Fibroblast of skin of right biceps (primary cell): ENCODE data around the gene PADI1.

Source experiments
- DNase-seq: peaks from one replicate; pipeline ENCODE4 v3.0.0-alpha.2; 2013

The PADI1 gene

DNA sequence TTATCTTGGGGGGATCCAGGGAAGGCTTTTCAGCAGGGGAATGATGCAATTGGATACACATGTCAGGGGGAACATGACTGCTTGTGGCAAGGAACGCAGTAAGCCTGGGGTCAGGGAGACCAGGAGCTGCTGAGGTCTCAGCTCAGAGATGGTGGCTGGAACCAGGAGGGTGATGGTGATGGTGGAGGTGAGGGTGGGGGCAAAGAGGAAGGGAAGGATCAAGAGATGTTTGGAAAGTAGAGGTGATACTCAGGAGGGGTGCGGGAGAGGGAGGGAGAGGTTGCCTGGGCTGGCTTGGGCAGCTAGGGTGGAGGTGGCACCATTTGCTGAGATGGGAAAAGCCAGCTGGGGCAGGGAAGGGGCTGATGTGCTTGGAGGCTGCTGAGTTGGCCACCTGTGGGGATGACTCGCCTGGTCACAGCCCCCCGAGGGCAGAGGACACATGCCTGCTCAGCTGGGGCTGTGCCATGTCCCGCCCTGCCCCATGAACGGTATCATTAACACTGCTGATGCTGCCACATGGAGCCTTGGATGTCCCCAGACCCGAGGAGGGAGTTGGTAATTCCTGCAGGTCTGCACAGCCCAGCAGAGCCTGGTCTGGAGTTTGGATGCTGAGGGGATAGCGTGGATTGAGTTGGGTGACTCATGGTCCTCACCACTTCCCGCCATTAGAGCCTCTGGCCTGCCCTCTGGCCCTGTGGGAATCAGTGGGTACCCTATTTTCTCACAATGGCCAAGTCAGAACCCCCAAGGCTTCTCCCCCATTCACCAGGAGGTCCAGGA lies 6.3 kb upstream of the PADI1 start:
- DNase-seq: no peak

DNA sequence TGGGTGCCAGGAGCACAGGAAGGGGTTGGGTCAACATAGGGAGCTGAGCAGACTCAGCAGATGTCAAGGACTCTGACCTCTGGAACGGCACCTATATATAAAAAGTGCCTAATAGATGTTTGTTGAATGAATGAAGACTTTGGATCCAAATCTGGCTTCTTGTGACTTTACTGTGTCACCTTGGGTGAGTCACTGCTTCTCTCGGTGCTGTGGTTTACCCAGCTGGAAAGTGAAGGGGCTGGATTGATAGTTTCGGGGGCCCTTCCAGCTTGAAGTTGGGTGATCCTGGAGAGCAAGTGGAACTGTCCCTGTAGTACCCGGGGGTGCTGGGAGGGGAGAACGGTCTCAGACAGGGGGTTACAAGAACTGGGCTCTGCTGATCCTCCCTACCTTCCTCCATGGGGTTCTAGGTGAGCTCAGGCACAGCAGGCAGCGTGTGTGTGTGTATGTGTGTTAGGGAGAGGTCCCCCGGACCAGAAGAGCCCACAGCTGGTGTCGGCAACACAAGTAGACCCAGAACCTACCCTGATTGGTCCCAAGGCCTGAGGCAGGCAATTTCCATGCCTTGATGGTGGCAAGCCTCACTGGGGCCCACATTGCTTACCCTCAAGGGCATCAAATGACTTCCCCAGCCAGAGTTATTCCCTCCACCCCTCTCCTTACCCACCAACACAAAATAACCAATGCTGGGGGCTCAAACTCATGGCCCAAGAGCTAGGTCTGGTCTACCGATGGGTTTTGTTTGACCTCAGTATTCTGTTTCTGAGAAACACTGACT lies 5.5 kb upstream of the PADI1 start:
- DNase-seq: no peak

DNA sequence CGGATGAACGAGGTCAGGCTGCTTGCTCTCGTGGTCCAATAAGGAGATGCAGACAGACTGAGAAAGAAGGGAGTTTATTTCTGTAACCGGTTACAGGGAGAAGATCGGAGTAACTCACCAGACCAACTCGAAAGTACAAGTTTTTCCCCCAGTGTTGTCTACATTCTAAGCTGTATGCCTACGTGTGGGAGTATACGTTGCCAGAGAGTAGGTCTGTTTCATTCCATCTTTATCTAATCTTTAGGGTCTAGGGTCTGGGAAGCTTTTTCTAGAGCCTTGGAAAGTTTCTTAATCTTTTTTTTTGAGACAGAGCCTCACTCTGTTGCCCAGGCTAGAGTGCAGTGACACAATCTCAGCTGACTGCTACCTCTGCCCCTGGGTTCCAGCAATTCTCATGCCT lies 4.7 kb upstream of the PADI1 start:
- no peak for DNase-seq

DNA sequence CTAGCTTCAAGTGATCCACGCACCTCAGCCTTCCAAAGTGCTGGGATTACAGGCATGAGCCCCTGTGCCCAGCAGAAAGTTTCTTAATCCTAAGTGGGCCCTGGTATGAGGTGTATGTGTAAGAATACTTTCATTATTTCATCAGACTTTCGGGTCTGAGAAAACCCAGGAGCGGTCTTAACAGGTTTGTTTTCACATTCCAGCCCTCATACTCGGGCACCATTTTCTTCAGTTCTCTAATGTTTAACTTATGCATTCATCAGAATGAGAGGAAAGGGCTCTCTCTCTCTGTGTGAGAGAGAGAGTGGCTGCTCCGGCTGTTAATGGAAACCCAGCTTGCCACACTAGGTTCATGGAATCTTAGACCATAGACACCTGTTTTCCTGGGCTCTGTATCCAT lies 4.2 kb upstream of the PADI1 start:
- no peak for DNase-seq

DNA sequence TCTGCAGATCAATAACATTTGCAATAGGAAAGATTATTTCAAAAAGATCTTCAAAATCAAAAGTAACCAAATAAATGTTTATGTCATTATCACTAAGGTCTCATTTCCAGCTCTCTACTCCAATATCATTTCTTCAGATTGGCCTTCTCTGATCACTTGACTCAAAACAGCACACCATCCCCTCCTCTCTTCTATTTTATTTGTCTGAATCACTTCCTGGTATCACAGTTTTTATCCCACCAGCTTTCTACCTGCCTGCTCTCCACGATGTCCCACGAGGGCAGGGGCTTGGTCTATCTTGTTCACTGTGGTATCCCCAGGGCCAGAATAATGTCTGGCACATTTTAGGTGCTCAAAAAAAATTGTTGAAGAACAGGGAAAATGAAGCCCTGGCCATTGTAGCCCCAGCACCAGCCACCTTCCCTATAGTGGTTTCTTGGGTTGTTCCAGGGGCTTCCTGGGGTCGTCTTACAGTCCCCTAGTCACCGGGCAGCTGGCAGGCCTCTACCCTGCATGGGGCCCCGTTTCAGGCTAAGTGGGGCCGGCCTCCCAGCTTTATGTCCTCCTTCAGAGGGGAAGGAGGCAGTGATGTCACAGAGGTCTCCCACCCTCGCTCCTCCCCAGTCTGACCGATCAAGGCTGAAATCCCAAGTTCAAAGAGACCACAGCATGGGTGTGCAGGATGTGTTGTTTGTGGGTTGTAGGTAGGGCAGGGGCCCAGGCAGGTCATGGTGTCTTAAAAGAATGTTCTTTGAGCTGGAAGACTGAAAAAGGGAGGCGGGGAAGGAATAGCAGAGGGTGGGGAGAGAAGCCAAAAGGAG lies 3.5 kb upstream of the PADI1 start:
- no peak for DNase-seq

DNA sequence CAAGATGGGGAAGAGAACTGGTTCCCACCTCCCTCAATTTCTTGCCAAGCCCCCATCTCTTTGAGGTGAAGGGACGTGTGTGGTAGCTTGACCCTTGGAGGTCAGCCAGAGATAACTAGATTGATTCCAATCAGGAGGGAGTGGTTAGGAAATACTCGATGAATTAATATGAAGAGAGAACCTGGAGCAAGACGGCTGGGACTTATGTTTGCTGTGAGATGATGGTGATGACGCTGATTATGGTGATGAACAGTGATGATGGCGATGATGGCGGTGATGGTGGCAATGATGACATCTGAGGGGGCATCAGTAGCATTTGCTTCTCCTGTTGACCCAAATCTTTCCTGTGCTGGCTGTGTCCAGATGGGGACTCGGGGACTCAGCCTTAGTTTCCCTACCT lies 724 bp downstream of the PADI1 start:
- DNase-seq: no peak

DNA sequence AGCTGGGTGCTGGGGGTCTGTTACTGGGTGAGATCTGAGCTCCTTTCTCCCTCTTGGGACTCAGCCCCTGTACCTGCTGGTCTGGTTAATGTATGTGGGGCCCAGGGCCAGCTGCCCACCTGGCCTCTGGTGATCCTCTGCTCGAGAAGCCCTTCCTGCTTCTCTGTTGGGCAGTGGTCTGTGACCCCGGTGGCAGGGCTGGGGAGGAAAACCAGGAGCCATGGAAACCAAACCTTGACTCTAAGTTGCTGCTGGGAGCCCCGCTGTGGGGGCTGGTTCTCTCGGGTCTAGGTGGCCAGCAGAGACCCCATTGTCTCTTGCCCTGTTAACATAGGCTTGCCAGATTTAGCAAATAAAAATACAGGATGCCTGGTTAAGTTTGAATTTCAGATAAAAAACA lies 1.3 kb downstream of the PADI1 start:
- DNase-seq: no peak

DNA sequence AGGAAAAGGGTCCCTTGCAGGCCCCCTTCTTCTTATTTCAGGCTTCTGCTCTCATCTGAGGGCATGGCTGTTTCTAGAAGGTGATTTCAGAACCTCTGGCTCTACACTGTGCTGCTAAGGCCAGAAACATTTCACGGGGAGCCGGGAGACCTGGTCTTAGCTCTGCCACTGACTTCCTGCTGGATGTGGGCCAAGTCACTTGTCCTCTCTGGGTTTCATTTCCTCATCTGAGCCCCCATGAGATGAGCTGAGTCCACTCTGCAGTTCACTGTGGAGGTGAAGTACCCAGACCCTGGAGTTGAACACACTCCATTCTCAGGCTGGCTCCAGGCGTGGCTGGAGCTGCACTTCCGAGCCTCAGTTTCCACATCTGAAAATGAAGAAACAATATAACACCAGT lies 2.1 kb downstream of the PADI1 start:
- no peak for DNase-seq

DNA sequence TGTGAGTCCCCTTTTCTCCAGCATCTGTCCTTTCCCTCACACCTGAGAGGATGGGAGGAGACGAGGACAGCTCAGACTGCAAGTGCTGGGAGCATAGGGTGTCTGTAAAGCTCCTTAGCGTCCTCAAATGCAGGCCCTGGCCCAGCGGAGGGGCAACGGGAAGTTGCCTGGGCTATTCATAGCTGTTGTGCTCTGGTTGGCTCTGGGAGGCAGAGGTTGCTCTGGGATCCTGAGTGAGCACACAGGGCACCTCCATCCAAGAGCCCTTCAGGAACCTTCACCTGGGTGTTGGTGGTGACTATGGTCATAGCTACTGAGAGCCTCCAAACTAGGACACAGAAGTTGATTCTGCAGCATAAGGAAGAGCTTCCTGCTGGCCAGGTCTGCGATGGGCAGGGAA lies 2.6 kb downstream of the PADI1 start:
- DNase-seq: no peak

DNA sequence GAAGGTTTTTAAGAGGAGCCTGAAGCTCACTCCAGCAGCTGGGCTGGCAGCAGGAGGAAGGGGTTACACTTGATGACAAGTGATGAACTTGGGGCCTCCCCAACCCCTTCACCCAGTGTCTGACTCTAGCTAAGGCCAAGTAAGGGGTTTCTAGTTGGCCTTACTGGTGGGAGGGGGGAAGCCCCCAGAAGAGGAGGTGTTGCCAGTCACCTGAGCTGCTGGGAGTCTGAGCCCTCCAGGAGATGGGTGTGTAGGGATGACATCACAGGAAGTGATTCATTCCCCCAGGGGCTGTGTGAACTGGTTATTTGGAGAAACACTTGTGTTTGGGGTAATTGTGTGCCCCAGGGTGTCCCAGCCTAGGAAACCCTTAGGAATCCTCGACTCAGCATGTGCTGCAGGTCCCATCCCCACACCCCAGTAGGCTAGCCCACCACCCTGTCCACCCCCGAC lies 3.1 kb downstream of the PADI1 start:
- peak; percentile 84 for DNase-seq

DNA sequence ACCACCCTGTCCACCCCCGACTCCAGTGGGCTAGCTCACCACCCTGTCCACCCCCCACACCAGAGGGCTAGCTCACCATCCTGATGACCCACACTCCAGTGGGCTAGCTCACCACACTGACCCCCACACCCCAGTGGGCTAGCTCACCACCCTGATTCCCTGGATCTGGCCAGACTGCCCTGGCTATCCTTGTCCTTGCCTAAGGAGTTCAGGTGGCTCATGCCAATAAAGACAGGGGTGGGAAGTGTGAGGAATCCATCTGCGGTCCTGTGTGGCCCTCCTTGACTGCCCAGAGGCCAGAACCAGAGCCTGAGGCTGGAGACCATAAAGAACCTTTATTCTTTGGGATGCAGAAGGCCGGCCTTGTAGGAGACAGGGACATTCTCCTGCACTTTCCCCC lies 3.6 kb downstream of the PADI1 start:
- DNase-seq: no peak

DNA sequence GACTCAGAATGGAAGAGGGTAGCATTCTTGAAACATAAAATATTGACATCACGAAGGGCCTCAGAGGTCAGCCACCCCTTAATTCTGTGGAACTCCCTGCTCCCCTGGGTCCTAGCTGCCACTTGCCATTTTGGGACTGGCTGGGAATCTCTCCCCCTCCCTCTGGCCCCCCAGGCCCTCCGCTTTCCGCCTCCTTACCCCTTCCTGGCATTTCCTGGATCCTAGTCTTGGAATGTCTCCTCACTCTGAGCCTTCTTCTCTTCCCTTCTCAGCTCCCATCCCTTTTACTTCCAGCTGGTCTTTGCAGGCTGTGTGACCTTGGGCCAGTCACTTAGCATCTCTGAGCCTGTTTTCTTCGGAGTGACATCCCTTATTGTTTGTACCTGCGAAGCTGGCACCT lies 4.5 kb downstream of the PADI1 start:
- DNase-seq: no peak

DNA sequence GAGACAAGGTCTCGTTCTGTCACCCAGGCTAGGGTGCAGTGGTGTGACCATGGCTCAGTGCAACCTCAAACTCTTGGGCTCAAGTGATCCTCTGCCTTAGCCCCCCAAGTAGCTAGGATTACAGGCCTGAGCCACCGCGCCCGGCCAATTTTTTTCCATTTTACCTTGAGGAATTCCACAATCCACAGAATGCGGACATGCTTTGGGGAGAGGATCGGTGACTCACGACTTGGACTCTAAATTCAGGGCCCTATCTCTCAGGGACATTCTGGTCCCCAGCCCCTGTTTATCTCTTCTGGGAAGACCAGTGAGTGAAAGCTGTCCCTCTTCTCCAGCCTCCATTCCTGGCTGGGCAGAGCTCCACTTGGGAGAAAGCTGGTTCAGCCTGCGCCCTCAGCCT lies 5.2 kb downstream of the PADI1 start:
- DNase-seq: no peak

DNA sequence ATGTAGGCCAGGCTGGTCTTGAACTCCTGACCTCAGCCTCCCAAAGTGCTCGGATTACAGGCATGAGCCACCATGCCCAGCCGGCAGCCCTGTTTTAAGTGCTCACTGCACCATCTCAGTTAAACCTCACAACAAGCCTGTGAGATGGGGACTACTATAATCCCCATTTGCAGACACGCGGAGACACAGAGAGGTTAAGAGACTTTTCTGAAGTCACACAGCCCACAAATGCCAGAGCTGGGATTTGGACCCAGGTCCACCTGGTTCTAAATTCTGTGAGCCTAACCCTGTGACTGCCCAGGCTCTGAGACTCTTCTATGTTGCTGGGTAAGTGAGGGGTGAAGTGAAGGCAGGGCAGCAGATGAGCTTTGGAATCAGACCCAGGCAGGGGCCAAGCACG lies 6.4 kb downstream of the PADI1 start:
- DNase-seq: no peak

DNA sequence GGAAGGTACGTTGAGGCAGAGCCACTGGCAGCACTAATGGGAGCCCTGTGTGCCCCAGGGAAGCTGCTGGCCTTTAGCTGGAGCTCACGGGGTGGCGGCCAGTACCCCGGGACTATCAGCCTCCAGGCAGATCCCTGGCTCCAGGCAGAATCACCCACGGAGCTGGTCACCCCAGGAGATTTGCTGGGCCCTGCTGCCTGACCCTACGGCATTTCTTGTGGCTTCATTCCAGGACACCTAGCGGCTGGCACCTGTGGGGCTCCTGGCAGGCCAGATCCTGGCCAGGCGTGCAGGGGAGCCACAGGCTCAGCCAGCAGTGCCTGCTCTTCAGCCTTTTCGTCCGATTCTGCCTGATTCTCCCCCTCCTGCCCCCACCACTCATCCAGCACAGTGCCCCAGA lies 7.1 kb downstream of the PADI1 start:
- no peak for DNase-seq

DNA sequence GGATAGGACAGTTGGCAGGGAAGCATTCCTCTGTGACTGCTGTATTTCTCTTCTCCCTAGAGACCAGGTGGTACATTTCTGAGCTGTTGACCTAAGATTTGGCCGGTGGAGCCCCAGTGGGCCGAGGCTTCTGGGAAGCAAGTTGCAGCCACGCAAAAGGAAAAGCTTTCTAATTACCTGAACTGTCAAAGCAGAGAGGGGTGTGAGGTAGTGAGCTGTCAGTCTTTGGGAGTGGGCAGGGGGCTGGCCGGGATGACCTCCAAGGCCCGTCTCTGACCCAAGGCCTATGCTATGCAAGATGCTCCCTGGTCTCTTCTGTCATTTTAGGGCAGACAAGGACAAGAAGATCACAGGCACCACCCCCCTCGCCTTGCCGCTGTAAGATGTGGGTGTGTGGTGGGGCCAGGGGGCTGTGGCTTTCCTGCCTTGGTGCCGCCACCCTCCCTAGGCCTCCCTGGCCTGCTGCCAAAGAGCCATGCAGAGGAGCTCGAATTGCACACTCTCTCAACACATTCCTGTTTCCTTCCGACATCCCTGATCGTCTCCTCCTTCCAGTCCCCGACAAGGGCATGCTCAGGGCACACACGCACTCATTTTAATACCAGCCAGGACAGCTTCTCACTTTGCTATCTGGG lies 7.7 kb downstream of the PADI1 start:
- peak; percentile 93 for DNase-seq

DNA sequence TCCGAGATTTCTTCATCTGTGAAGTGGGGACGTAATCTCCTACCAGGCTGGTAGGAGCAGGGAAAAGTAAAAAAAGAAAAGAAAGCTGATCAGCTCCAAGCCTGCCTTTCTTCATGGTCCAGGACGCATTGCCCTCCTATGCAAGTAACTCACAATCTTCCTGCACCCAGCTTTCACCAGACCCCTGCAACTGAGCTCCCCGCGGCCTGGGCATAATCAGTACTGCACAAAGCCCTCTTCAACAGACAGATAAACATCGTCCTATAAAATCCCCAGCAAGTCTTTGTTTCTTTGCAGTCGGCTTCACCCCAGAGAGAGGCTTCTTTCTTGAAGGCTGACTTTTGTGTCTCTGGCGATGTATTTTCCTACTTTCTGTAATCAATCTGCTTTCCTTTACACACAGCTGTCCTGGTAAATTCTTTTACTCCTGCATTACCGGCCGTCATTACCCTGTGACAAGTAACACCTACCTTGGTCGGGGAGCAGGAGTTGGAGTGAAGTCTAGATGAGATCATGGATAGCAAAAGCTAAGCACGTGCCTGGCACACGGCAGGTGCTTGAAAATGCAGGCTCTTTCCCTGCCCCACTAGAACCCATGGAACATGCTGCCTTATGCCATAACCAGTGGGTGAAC lies 8.3 kb downstream of the PADI1 start:
- no peak for DNase-seq

DNA sequence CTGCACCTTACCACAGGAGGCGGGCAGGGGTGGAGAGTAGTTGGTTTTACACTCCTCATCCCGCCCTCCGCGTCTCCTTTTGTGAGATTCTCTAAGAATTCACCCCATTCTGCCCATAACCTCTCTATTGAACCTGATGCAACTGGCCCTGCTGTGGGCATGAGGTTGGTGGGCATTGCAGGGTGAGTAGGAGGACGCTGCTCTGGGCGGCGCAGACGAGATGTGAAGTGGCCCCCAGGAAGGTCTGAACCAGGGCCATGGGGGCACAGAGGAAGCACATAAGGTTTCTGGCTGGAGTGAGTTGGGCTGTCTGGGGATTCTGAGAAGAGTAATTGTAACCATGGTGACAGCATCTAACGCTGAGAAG lies 8.8 kb downstream of the PADI1 start:
- DNase-seq: no peak

DNA sequence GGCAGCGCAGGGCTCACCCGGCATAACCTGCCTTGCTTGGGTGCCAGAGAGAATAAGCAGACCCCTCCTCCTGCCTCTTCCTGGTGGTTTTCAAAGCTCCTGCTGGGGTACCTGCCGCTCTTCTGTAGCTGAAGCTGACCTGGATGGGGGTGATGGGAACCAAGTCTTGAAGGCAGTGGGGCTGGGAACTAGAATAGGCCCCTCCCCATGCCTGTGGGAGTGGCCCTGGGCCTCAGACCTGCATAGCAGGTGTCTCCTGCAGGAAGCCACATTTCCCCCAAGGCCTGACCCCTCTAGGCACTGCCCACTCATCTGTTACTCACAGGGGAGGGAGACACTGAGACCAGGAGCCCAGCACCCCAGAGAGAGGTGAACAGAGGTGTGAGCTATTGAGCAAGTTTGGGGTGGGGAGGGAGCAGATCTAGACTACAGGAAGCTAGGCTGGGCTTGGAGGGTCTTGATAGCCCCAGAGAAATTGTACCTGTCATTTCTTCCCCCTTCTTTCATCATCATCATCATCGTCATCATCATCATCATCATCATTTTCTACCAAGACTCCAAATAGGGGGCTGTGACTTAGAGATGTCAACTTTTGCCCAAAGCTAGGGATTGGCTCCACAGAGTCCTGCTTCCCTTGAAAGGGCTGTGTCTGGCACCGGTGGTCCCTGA lies 10.1 kb downstream of the PADI1 start:
- DNase-seq: no peak

DNA sequence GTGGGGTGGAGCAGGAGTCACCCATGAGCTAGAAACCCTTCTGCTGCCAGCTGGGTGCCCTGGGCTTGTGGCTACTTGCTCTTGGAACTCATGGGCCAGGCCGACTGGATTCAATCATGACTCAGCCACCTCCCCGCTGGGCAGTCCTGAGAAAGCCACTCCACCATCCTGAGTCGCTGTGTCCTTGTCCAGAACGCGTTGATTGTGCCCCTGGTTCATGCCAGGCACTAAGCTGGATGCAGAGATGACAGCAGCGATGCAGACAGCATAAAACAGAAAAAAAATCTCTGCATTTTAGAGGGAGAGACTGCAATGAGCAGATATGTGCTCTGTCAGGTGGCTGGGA lies 10.6 kb downstream of the PADI1 start:
- DNase-seq: no peak

DNA sequence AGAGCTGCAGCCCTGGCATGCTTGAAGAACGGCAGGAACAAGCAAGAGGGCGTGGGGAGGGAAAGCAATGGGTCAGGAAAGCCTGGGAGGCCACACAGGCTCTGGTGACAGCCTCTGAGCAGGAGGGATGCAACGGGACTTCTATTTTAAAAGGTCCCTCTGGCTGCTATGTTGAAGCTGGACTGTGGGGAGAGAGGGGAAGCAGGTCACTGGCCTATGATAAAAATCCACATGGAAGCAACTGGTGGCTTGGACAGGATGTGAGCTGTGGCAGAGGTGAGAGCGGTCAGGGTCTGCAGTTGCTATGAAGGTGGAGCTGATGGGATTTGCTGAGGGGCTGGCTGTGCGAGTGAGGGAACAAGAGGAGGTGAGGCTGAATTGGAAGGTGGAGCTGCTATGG lies 11.2 kb downstream of the PADI1 start:
- DNase-seq: no peak

DNA sequence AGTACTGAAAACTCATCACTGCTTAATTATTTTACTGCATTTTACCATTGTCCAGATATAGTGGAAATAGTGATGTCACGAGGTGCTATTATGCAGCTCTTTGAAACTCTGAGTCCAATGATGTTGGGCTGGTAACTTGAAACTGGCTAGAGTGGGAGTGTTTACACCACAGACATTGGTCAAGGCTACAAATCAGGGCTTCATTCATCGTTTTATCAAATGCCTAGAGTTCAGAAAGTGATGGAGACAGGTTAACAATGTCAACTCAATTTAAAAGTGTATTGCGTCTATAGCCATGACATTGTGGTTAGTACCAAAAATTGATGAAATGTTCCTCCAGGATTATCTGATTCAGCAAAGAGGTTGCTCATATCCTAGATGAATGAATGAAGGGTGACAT lies 12.7 kb downstream of the PADI1 start:
- DNase-seq: no peak
